Measurements from ENCODE around the gene DGCR2. TPM values are rescaled to one million over a fixed set of nuclear protein-coding genes. Genes with fewer than 3 reads are reported as not detected.

The DGCR2 gene
- total and polyA plus RNA-seq, 2 of the 4 experiments (the other 2 are of a cell fraction) = 17.2 to 35.4 TPM

DNA sequence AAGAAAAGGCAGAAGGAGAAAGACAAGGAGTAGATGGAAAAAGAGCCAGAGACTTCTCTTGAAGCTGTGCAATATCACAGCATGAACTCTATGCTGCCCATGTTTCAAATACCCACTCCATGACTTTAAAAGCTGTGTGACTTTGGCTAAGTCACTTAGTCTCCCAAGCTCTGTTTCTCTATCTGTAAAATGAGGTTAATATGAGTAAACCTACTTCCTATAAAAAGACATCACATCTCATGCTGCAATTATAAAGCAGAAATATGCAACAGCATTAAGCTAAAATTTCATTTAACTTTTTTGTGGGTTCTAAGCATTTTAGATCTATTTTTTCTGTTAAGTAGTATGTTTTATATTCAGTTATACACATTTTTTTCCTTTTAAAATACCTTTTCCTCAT, 11.6 kb downstream of the DGCR2 start:
- Histone ChIP-seq H3K18ac (ENCODE audit: low read depth, low read length) (no peak overlapping the region), H4K8ac (ENCODE audit: low read depth in 2 of 2, low read length in 2 of 2) (no peak overlapping the region), H2BK5ac (ENCODE audit: low read depth, low read length, poor library complexity, severe bottlenecking) (no peak overlapping the region), H2BK20ac (ENCODE audit: low read depth, low read length) (no peak overlapping the region), H2AK5ac (ENCODE audit: low read depth, low read length) (no peak overlapping the region), H3K4me2 (ENCODE audit: low read depth, low read length) (no peak overlapping the region), H3K4me3 (ENCODE audit: insufficient read depth, low read depth, low read length) (no peak overlapping the region), H3K9me1 (ENCODE audit: insufficient read depth, low read length) (peaks cover 35% of the 10 kb centered on the region), H3K79me1 (ENCODE audit: low read depth in 1 of 2, low read length in 2 of 2) (peaks cover 26 to 81% of the 10 kb centered on the region in 2 experiments), H2BK15ac (ENCODE audit: low read depth, low read length) (no peak overlapping the region), H3K27ac (ENCODE audit: insufficient read depth, low read length) (no peak overlapping the region), H2BK120ac (ENCODE audit: low read depth, low read length) (no peak overlapping the region), H3K36me3 (ENCODE audit: control insufficient read depth, insufficient read depth, low read length) (no peaks in the 10 kb centered on the region), H3K14ac (replicated peaks; ENCODE audit: low read depth, low read length) (no peak overlapping the region), H3K56ac (ENCODE audit: extremely low read depth, insufficient read depth, low read length) (no peak overlapping the region), H4K91ac (ENCODE audit: insufficient read depth, low read depth, low read length) (no peak overlapping the region), H4K20me1 (ENCODE audit: insufficient read depth, low read length) (peaks cover 85% of the 10 kb centered on the region), H3K27me3 (ENCODE audit: control insufficient read depth, insufficient read depth, low read length) (no peaks in the 10 kb centered on the region), H3K4ac (ENCODE audit: low read depth, low read length) (no peak overlapping the region), H2AK9ac (replicated peaks; ENCODE audit: low read depth, low read length, poor library complexity) (no peak overlapping the region), H2AFZ (replicated peaks; ENCODE audit: low read length, poor library complexity) (no peak overlapping the region), H3K23ac (ENCODE audit: low read depth, low read length) (no peak overlapping the region), H3K4me1 (ENCODE audit: control insufficient read depth, insufficient read depth, low read length) (peaks cover 14% of the 10 kb centered on the region), H4K5ac (ENCODE audit: low read depth, low read length) (no peak overlapping the region), H3K9me3 (ENCODE audit: control insufficient read depth, insufficient read depth, low read length) (no peaks in the 10 kb centered on the region), H3K9ac (ENCODE audit: low read depth, low read length) (no peak overlapping the region)
- intact Hi-C loops (cut with micrococcal nuclease) = no loop called here
- POLR2A ChIA-PET (ENCODE audit: unreplicated experiment) = no interaction called here
- in situ Hi-C loops (cut with MboI; ENCODE audit: low sequenced_read_pairs) = no loop called here
- ATAC-seq (ENCODE audit: low read depth) (no peak), DNase-seq (no peak)
- TF ChIP-seq, protein P1, sequence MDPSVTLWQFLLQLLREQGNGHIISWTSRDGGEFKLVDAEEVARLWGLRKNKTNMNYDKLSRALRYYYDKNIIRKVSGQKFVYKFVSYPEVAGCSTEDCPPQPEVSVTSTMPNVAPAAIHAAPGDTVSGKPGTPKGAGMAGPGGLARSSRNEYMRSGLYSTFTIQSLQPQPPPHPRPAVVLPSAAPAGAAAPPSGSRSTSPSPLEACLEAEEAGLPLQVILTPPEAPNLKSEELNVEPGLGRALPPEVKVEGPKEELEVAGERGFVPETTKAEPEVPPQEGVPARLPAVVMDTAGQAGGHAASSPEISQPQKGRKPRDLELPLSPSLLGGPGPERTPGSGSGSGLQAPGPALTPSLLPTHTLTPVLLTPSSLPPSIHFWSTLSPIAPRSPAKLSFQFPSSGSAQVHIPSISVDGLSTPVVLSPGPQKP (IDR thresholded peaks at IDR 0.05; ENCODE audit: borderline replicate concordance, low read depth, low read length) = no peak
- no peak for TF ChIP-seq FOS (IDR thresholded peaks at IDR 0.05; ENCODE audit: low read depth, low read length)
- TF ChIP-seq CHD1 (IDR thresholded peaks at IDR 0.05; ENCODE audit: low read depth, low read length) = no peak
- no peak for TF ChIP-seq RFX5 (IDR thresholded peaks at IDR 0.05; ENCODE audit: low read depth, low read length)
- TF ChIP-seq BHLHE40 (IDR thresholded peaks at IDR 0.05; ENCODE audit: low read depth, low read length) = no peak
- TF ChIP-seq CEBPB (IDR thresholded peaks at IDR 0.05; ENCODE audit: low read depth, low read length) = no peak
- TF ChIP-seq MAFK (IDR thresholded peaks at IDR 0.05; ENCODE audit: low read depth, low read length) = no peak
- TF ChIP-seq SMC3 (IDR thresholded peaks at IDR 0.05; ENCODE audit: low read depth, low read length) = no peak
- no peak for TF ChIP-seq RCOR1 (IDR thresholded peaks at IDR 0.05; ENCODE audit: insufficient replicate concordance, low read length)
- no peak for TF ChIP-seq MAZ (IDR thresholded peaks at IDR 0.05; ENCODE audit: borderline replicate concordance, low read depth, low read length)
- TF ChIP-seq, protein P2, sequence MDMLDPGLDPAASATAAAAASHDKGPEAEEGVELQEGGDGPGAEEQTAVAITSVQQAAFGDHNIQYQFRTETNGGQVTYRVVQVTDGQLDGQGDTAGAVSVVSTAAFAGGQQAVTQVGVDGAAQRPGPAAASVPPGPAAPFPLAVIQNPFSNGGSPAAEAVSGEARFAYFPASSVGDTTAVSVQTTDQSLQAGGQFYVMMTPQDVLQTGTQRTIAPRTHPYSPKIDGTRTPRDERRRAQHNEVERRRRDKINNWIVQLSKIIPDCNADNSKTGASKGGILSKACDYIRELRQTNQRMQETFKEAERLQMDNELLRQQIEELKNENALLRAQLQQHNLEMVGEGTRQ (IDR thresholded peaks at IDR 0.05; ENCODE audit: low read depth, low read length) = no peak
- CTCF ChIA-PET = no interaction called here
- dilution Hi-C loops (cut with HindIII; ENCODE audit: low sequenced_read_pairs, unreplicated experiment) = no loop called here
- BruUV-seq (replicated peaks) = no TSS peak

Measured in IMR-90 (cell line).